Raji (cell line): ENCODE results near the gene CHST15.

Experiments used
- POLR2A ChIP-seq: IDR thresholded peaks from 2 replicates; pipeline ENCODE4 v1.6.1; 2011; ENCODE audit warnings: low read depth, low read length, control low read depth; ENCODE audit not compliant: insufficient read depth

Gene CHST15

DNA sequence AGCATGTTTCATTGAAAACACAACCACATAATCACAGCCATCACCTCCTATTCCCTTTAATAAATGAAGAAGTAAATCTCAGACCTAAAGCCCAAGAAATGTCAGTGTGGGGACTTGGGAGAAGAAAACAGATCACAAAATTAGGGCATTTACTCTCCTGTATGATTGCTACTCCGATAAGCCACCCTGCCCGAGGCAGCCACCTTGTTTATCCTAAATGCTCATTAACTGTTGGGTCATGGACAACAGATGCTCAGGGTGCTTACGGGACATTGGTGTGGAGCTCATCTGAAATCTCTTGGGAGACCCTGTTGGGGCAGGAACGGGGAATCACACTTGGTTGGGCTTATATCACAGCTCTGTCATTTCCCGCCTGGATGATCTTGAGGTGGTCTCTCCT is 17.5 kb upstream of the CHST15 start:
- no peak for TF ChIP-seq POLR2A

DNA sequence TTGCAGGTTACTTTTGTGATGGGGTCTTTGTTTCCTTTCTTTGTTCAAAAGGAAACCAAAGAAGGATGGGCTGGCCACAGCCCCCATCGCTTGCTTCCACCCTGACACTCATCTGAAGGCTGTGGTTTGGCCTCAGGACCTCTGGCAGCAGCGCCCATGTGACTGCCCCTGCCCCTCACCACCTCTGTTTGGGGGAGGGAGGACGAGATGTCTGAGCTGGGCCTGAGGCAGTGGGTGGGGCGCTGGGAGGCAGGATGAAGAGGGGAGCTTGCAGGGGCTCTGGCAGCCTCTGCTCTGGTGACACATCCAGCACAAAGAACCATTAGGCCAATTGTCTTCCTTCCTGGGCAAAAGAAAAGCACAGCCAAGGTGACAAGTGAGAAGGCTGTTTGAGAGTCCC is 15.9 kb upstream of the CHST15 start:
- no peak for TF ChIP-seq POLR2A

GRCh38 chr10:124107072-124107471 is 13.7 kb upstream of the CHST15 start:
- no peak for TF ChIP-seq POLR2A

DNA sequence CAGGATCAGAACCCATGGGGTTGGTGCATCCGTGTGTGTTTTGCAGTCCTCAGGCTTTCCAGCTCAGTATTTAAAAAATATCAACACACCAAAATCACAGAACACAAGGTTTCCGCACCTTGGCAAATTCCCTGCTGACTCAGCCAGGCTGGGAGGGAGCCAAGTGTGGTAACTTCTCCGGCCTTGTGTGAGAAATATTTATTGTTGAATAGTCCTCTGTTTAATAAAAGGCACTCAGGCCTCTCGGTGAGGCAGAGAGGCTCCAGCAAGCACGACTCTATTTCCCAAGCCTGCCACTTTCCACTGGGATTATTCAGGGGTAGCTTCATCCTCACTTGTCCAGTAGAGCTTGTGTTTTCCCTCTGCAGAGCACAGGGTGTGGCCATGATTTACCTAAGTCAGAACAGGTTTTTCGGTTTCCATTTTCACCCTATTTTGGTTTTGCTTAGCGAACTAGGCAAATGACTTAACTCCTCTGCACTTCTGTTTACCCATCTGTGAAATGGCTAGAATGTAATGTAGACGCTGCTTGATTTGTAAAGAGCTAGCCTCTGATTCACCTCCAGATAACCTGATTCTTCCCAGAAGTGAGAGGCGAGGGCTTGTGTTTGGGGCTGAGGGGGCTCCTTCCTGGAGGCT is 13.0 kb upstream of the CHST15 start:
- peak; percentile 32; the same call in 1 of the 2 replicates for TF ChIP-seq POLR2A

DNA sequence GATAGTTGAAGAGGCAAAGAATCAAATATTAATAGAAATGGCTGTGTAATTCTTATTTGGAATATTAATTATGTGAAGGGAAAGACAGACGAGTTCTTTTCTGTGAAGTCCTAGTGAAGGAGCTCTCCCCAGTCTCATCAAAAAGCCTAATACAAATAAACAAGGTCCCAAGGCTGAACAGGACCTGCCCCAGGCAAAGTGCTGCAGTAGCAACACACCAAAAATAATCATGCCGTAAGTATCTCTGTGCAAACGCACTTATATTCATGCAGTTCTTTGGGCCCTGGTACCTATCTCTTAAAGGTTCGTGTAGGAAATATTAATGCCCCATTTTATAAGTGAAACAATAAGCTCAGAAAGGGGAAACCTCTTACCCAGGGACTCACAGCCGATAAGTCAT is 12.2 kb upstream of the CHST15 start:
- 0 out of 2 replicates have a peak, but pooled peaks have one; percentile 39 for TF ChIP-seq POLR2A

DNA sequence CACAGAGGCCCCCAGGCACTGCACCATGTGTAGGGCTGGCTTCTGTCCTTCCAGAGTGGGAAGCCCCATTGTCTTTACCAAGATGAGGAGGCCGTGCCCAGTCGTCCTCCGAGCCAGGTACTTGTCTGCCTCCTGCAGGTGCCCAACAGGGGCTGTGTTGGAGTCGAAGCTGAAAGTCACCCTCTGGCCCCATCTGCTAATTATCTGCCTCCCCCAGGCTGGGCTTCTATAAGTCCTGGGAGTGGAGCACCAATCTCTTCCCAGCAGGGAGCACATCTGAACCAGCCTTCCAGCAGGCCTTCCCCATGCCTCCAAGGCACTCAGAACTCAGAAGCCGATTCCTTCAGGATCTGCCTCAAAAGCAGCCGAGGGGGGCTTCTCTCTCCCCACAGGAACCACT is 11.6 kb upstream of the CHST15 start:
- TF ChIP-seq POLR2A: no peak; the same call in 1 of the 2 replicates

- TF ChIP-seq POLR2A: 0 out of 2 replicates have a peak, but pooled peaks have one; percentile 0
Observed at GRCh38 chr10:124104011-124104627, 10.7 kb upstream of the CHST15 start.

DNA sequence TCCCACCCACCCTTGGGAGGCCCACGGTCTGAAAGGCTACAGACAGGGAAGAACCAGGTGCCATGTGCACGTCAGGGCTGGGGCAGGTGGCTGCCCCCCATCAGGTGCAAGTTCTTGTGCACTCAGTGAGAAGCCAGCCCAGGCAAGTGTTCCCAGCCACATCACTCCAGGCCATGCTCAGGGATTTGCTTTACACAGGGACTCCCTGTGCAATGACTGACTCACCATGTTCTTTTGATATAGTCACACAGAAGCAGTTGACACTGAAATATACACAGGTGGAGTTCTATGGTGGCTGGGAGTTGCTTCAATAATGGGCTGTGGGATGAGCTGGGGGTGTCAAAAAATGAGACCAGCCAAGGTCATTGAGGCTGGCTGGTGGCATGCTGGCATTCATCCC is 8.0 kb upstream of the CHST15 start:
- TF ChIP-seq POLR2A: no peak

DNA sequence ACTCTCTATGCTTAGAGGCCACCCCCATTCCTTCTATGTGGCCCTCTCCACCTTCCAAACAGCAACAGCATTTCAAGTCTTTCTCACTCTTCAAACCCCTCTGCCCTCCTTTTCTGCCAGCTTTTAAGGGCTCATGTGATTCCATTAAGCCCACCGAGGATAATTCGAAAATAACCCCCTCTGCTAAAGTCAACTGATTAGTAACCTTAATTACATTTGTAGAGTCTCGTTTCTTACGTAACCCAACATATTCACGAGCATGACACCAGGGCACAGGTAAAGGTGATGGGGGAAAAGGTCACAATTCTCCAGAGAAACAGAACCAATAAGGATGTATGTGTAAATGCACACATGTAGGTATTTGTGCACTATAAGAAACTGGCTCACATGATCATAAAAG is 6.7 kb upstream of the CHST15 start:
- no peak for TF ChIP-seq POLR2A

DNA sequence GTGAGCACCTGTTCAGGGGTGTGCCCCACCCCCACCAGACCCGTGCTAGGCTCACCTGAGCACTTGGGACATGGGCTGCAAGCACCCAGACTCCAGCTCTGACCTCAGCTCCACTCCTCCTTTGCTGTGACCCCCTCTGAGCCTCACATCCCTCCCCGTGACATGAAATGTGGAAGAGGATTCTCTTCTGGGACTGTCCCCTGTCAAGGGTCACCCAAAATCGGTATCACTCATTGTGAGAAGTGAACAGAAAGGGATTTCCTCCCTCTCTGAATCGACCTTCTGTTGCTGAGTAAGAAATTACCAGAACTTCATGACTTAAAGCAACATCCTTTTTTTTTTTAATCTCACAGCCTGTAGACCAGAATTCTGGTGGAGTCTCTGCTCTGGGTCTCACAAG is 6.2 kb upstream of the CHST15 start:
- TF ChIP-seq POLR2A: no peak

DNA sequence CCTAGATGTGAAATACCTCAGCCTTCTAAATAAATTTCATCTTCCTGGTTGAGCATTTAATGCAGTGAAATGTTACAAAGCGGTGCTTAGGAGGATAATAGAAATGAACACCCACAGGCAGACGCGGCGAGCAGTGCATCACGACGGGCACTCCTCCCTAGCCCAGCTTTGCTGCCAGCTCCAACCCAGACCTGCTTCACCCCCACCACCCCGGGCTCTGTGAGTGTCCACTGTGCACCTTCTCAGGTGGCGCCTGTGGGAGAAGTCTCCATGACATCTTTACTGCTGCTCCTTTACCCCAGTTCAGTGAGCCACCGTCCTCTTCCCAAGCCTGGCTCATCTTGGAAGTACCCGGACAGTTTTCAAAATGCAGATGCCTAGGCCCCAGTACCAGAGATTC is 5.2 kb upstream of the CHST15 start:
- TF ChIP-seq POLR2A: no peak

- no peak for TF ChIP-seq POLR2A
Observed at GRCh38 chr10:124097883-124098282, 4.5 kb upstream of the CHST15 start.

DNA sequence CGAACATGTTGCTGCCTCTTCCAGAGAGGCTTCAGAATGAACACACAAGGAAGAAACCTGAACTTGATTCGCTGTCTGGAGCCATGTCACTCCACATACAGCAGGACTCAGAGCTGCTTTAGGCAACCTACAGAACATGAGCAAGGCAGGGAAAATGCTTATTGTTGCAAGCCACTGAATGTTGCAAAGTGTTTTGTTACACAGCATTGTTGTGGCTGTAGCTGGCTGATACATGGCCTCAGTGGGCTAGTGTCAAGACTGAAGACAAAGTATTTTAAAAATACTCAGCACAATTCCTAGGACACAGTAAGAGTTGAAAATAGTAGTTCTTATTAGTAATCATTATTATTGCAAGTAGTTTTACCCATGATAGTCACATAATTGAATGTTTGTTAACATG is 3.1 kb upstream of the CHST15 start:
- TF ChIP-seq POLR2A: no peak

- no peak for TF ChIP-seq POLR2A
Observed at GRCh38 chr10:124095096-124095495, 1.7 kb upstream of the CHST15 start.

DNA sequence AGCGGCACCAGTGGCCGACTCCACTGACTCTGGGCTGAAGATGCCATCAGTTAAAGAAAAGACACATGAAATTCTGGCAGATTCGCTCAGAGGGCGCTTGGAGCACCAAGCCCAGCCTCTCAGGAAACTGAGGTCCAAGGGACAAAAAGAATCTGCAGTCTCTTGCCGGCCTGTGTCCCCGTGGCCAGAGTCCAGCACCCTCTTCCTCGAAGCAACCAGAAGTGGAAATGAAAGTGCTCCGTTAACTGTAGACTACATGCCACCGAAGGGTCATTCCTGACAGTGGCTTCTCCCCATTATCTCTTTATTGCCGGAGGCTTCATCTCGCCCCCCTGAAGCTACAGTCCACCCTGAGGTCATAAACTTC is 1.0 kb upstream of the CHST15 start:
- TF ChIP-seq POLR2A: no peak

DNA sequence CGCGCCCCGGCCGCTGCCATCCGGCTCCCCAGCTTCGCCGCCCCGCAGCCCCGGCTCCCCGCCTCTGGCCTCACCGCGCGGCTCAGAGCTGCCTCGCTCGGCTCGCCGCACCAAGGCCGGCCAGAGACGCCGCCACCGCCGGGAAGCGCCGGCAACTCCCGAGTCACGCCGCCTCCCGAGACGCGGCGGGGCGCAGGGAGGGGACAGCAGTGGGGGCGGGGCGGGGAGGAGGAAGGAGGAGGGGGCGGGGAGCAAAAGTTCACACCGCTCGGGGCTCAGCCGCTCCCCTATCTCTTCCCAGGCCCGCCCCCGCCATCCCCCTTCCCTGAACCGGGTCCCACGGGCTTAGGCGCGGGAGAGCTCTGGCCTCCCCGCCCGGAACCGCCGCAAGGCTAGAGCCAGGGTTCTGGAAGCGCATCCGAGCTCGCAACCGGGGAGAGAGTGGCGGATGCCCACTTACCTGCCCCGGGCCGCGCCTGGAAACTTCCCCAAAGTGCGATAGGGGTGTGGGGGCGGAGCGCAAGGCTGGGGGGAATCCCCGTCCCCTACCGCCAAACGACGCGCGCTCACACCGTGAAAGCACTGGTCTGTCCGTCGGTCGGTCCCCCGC is 1.0 kb downstream of the CHST15 start:
- TF ChIP-seq POLR2A: no peak
